WTC11 (cell line): ENCODE results near the gene PSME4. TPM values are rescaled to one million over a fixed set of nuclear protein-coding genes. Genes with fewer than 3 reads are reported as not detected.

Experiments
- ATAC-seq: fragments of 200-7000 bp; cut with Tn5 transposase; 2 replicates; pipeline ENCODE4 v1.10.0; 2021; ENCODE audit warnings: mild to moderate bottlenecking, moderate library complexity
- CTCF ChIA-PET: fragments of 300-600 bp; sonication (Branson Sonifier 250); formaldehyde crosslinking; loops from one replicate; lab custom pipeline; 2021; ENCODE audit warnings: antibody characterized with exemption; lab: Charles Lee
- POLR2A ChIA-PET: fragments of 350-600 bp; sonication (Branson Sonifier 250); formaldehyde crosslinking; loops from one replicate; lab custom pipeline; 2021; ENCODE audit warnings: antibody characterized with exemption; lab: Charles Lee
- DNase-seq: peaks from one replicate; pipeline ENCODE4 v3.0.0; 2021; ENCODE audit warnings: low spot score
- H3K27ac Mint-ChIP-seq: 2 replicates; pipeline ENCODE4 v1.8.0; 2021; ENCODE audit warnings: mixed read lengths
- H3K27me3 Mint-ChIP-seq: 2 replicates; pipeline ENCODE4 v1.8.0; 2021; ENCODE audit warnings: low read depth, mild to moderate bottlenecking, moderate library complexity, mixed read lengths
- H3K36me3 Mint-ChIP-seq: 2 replicates; pipeline ENCODE4 v1.8.0; 2021; ENCODE audit warnings: mixed read lengths
- H3K4me1 Mint-ChIP-seq: 2 replicates; pipeline ENCODE4 v1.8.0; 2022; ENCODE audit warnings: mixed read lengths
- H3K4me3 Mint-ChIP-seq: 2 replicates; pipeline ENCODE4 v1.8.0; 2021; ENCODE audit warnings: mild to moderate bottlenecking, moderate library complexity, mixed read lengths
- H3K9me3 Mint-ChIP-seq: 2 replicates; pipeline ENCODE4 v1.8.0; 2021; ENCODE audit warnings: mixed read lengths
- AR ChIP-seq: fragments of 250-450 bp; sonication (Bioruptor Pico); IDR thresholded peaks from 2 replicates; pipeline ENCODE4 v1.9.0; 2021; ENCODE audit warnings: mild to moderate bottlenecking
- CREM ChIP-seq: sonication (generic); formaldehyde crosslinking; IDR thresholded peaks from 2 replicates; pipeline ENCODE4 v1.8.1; 2022; ENCODE audit warnings: mild to moderate bottlenecking, missing genetic modification reagents, moderate library complexity
- CTCF ChIP-seq: fragments of 200-600 bp; IDR thresholded peaks from 2 replicates; pipeline ENCODE4 v1.8.0; 2022; ENCODE audit warnings: antibody characterized with exemption
- E2F5 ChIP-seq: sonication (generic); formaldehyde crosslinking; IDR thresholded peaks from 2 replicates; pipeline ENCODE4 v1.8.1; 2022; ENCODE audit warnings: mild to moderate bottlenecking, moderate library complexity, missing genetic modification reagents
- ETV6 ChIP-seq: sonication (generic); formaldehyde crosslinking; IDR thresholded peaks from 2 replicates; pipeline ENCODE4 v1.8.1; 2022; ENCODE audit warnings: mild to moderate bottlenecking, missing genetic modification reagents
- FOXK1 ChIP-seq: sonication (generic); formaldehyde crosslinking; IDR thresholded peaks from 2 replicates; pipeline ENCODE4 v1.8.0; 2022; ENCODE audit warnings: mild to moderate bottlenecking, moderate library complexity, missing genetic modification reagents
- MXD4 ChIP-seq: fragments of 250-450 bp; sonication (Bioruptor Pico); IDR thresholded peaks from 2 replicates; pipeline ENCODE4 v1.8.0; 2021; ENCODE audit warnings: mild to moderate bottlenecking, moderate library complexity, borderline replicate concordance
- NFATC4 ChIP-seq: fragments of 250-450 bp; sonication (Bioruptor Pico); IDR thresholded peaks from 2 replicates; pipeline ENCODE4 v1.9.0; 2021; ENCODE audit warnings: mild to moderate bottlenecking
- NFE2L1 ChIP-seq: sonication (generic); formaldehyde crosslinking; IDR thresholded peaks from 2 replicates; pipeline ENCODE4 v1.8.1; 2023; ENCODE audit warnings: missing genetic modification reagents
- NFYB ChIP-seq: sonication (generic); formaldehyde crosslinking; conservative IDR thresholded peaks from 2 replicates; pipeline ENCODE4 v1.8.0; 2022; ENCODE audit warnings: low read depth, missing genetic modification reagents
- NR1H2 ChIP-seq: sonication (generic); formaldehyde crosslinking; IDR thresholded peaks from 2 replicates; pipeline ENCODE4 v1.9.0; 2021; ENCODE audit warnings: mild to moderate bottlenecking, moderate library complexity, missing genetic modification reagents
- SOX15 ChIP-seq: fragments of 250-450 bp; sonication (Bioruptor Pico); IDR thresholded peaks from 2 replicates; pipeline ENCODE4 v1.9.0; 2021; ENCODE audit warnings: mild to moderate bottlenecking
- SP1 ChIP-seq: sonication (generic); formaldehyde crosslinking; conservative IDR thresholded peaks from 2 replicates; pipeline ENCODE4 v1.8.1; 2022; ENCODE audit warnings: missing genetic modification reagents
- TEAD4 ChIP-seq: sonication (generic); formaldehyde crosslinking; IDR thresholded peaks from 2 replicates; pipeline ENCODE4 v1.8.0; 2022; ENCODE audit warnings: mild to moderate bottlenecking, missing genetic modification reagents
- ZNF232 ChIP-seq: sonication (generic); formaldehyde crosslinking; IDR thresholded peaks from 2 replicates; pipeline ENCODE4 v1.8.0; 2022; ENCODE audit warnings: mild to moderate bottlenecking, missing genetic modification reagents
- ZNF317 ChIP-seq: sonication (generic); formaldehyde crosslinking; IDR thresholded peaks from 2 replicates; pipeline ENCODE4 v1.8.1; 2023; ENCODE audit warnings: low read depth, mild to moderate bottlenecking, moderate library complexity, missing genetic modification reagents, borderline replicate concordance
- ZNF396 ChIP-seq: fragments of 250-450 bp; sonication (Bioruptor Pico); IDR thresholded peaks from 2 replicates; pipeline ENCODE4 v1.8.0; 2021; ENCODE audit warnings: mild to moderate bottlenecking, moderate library complexity, borderline replicate concordance
- ZNF532 ChIP-seq: fragments of 250-450 bp; sonication (Bioruptor Pico); IDR thresholded peaks from 2 replicates; pipeline ENCODE4 v1.9.0; 2021; ENCODE audit warnings: mild to moderate bottlenecking, borderline replicate concordance
- total RNA-seq: library from RNA; stranded (reverse); gene quantifications from 3 replicates; pipeline ENCODE4 v1.2.3, GENCODE V29; 2021

The PSME4 gene
- total RNA-seq, 1 experiment from 2014 or later = 91.9 TPM

- ChIA-PET POLR2A (no interaction called here), CTCF (interaction anchor here (0.5 kb wide), 1 partner anchor 54 kb away, joined by 5 read pairs; no protein-coding TSS in a partner anchor)
- DNase-seq (peak; percentile 32), ATAC-seq (peak; percentile 63)
- H3K4me1 Mint-ChIP-seq = peaks cover 24% of the 10 kb centered on the region
- no peaks in the 10 kb centered on the region for H3K9me3 Mint-ChIP-seq
- TF ChIP-seq CTCF (no peak), ETV6 (CRISPR knock-in tag) (no peak), ZNF396 (CRISPR knock-in tag) (no peak), SOX15 (CRISPR knock-in tag) (no peak), ZNF317 (CRISPR knock-in tag) (no peak), ZNF532 (CRISPR knock-in tag) (no peak), ZNF232 (no peak), NFYB (CRISPR knock-in tag) (no peak), E2F5 (CRISPR knock-in tag) (no peak), SP1 (CRISPR knock-in tag) (no peak), NR1H2 (no peak), MXD4 (CRISPR knock-in tag) (no peak), AR (CRISPR knock-in tag) (no peak), CREM (CRISPR knock-in tag) (no peak), NFE2L1 (CRISPR knock-in tag) (no peak), NFATC4 (CRISPR knock-in tag) (no peak), TEAD4 (CRISPR knock-in tag) (no peak), FOXK1 (CRISPR knock-in tag) (no peak)
- TF ChIP-seq, all 79 proteins: peak for 0
- H3K27ac Mint-ChIP-seq = no peak overlapping the region
- no peak overlapping the region for H3K4me3 Mint-ChIP-seq
- H3K27me3 Mint-ChIP-seq = no peaks in the 10 kb centered on the region
- peaks cover 19% of the 10 kb centered on the region for H3K36me3 Mint-ChIP-seq
These were observed 18.3 kb downstream of the PSME4 start for GRCh38 chr2:53952519-53952918.
